NB4 (cell line): ENCODE measurements around the gene OR8G1.

Experiments
- CTCF ChIP-seq: IDR thresholded peaks from one replicate; pipeline ENCODE4 v1.5.1; 2012; ENCODE audit warnings: low read depth, low read length
- MAX ChIP-seq: IDR thresholded peaks from 2 replicates; pipeline ENCODE4 v1.6.1; 2011; ENCODE audit warnings: low read depth, low read length
- MYC ChIP-seq: IDR thresholded peaks from 2 replicates; pipeline ENCODE4 v1.6.1; 2011; ENCODE audit warnings: low read depth, low read length
- POLR2A ChIP-seq: IDR thresholded peaks from 2 replicates; pipeline ENCODE4 v1.6.1; 2011; ENCODE audit warnings: mild to moderate bottlenecking; ENCODE audit not compliant: insufficient read length; ENCODE audit errors: extremely low read depth

DNA sequence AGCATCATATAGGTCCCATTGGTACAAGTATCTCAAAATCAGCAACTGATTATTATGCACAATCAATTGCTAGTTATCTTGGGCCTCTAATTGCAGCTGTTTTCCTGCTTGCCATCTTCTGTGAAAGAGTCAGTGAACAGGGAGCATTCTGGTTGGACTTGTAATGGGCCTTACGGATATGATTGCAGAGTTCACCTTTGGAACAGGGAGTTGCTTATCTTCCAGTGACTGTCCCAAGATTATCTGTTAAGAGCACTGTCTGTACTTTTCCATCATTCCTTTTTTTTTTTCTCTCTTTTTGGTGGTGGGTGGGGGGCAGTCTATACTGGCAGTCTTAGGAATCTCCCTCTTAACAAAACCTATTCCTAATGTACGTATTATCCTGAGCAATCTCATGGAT is 33.1 kb downstream of the OR8G1 start:
- no peak for TF ChIP-seq CTCF
- TF ChIP-seq POLR2A = no peak
- no peak for TF ChIP-seq MAX
- TF ChIP-seq MYC = no peak
